Loucy (cell line): Measurements from ENCODE around the gene RNF157.

Source experiments
- CTCF ChIP-seq: fragments of 200-600 bp; sonication (generic); conservative IDR thresholded peaks from 2 replicates; pipeline ENCODE4 v1.5.1; 2014; ENCODE audit warnings: mild to moderate bottlenecking, antibody characterized with exemption, low read length
- EZH2phosphoT487 ChIP-seq: fragments of 200-600 bp; IDR thresholded peaks from 2 replicates; pipeline ENCODE4 v1.6.1; 2018; ENCODE audit warnings: antibody characterized with exemption, mild to moderate bottlenecking, moderate library complexity, borderline replicate concordance

DNA sequence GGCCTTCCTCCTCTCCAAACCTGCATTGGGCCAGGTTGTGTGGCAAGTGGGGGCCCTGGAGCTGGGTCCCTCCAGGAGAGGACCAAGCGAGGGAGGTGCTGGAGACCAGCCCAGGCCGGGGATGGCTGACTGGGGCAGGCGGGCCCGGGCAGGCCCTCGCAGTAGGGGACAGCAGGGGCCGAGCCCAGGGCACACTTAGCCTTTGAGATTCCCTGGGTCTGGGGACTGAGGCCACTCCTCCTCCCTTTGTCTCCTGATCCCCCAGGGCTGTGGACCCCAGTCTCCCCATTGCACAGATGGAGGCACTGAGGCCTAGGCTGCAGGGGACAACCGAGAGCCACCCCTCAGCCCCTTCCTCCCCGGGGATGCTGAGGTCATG is 104.5 kb downstream of the RNF157 start:
- no peak for TF ChIP-seq CTCF
- TF ChIP-seq EZH2phosphoT487: no peak
